Testis (tissue), 3 donors: Measurements from ENCODE around the gene FKBP8. TPM values are rescaled to one million over a fixed set of nuclear protein-coding genes. Genes with fewer than 3 reads are reported as not detected.

ENCODE experiments used
- DNase-seq: peaks from one replicate; pipeline ENCODE4 v3.0.0-alpha.2; 2019
- H3K27ac ChIP-seq, 2 donors: fragments of 200-600 bp; sonication (generic); one replicate each; pipeline ENCODE4 v1.5.1; 2019
- H3K27me3 ChIP-seq: fragments of 200-600 bp; sonication (generic); one replicate; pipeline ENCODE4 v1.5.1; 2019
- H3K36me3 ChIP-seq: fragments of 200-600 bp; sonication (generic); one replicate; pipeline ENCODE4 v1.5.1; 2017; ENCODE audit warnings: low read depth; ENCODE audit errors: missing control alignments
- H3K4me1 ChIP-seq: fragments of 200-600 bp; sonication (generic); one replicate; pipeline ENCODE4 v1.5.1; 2019
- H3K4me3 ChIP-seq, 2 donors: fragments of 200-600 bp; sonication (generic); one replicate each; pipeline ENCODE4 v1.5.1; 2017 to 2019
- H3K9me3 ChIP-seq: fragments of 200-600 bp; sonication (generic); one replicate; pipeline ENCODE4 v1.5.1; 2017
- CTCF ChIP-seq, 3 experiments: fragments of 450-650 bp in 2 of 3; fragments of 200-600 bp in 1 of 3; sonication (generic) in 1 of 3; IDR thresholded peaks; one replicate each; pipeline ENCODE4 v1.5.1; 2016 to 2019; ENCODE audit warnings: antibody characterized with exemption in 3 of 3, mild to moderate bottlenecking in 2 of 3, moderate library complexity in 1 of 3
- POLR2A ChIP-seq: fragments of 450-650 bp; IDR thresholded peaks from one replicate; pipeline ENCODE4 v1.6.1; 2017; ENCODE audit warnings: antibody characterized with exemption, mild to moderate bottlenecking, moderate library complexity
- WGBS, 2 donors: methylation state at CpG; one replicate each; pipeline ENCODE4 v1.1.5; 2018; 5-methylcytosine and 5-hydroxymethylcytosine counted together
- intact Hi-C: fragments of 100-400 bp; cut with DNase I; formaldehyde crosslinking; loops from one replicate; pipeline ENCODE4 v1.15.1; 2023; ENCODE audit warnings: low total_unique reads
- polyA plus RNA-seq: library from polyadenylated mRNA; stranded (reverse); fragments of 350-450 nt; fragmentation: Illumina TruSeq; extraction: RNeasy Lipid Tissue Mini Kit (QIAGEN cat#74804); gene quantifications from one replicate; pipeline ENCODE4 v1.2.3, GENCODE V29; 2014; ENCODE audit warnings: low read depth, low replicate concordance; ENCODE audit not compliant: insufficient read depth
- total RNA-seq, 2 donors: library from RNA; depleted of rRNA; stranded (reverse); fragments of >200 nt; gene quantifications; one replicate each; pipeline ENCODE4 v1.2.3, GENCODE V29; 2016

The FKBP8 gene
- total and polyA plus RNA-seq, 3 donors from 2014 or later: 571 to 614 (median 587) TPM

- DNase-seq: no peak
- peaks cover 62% of the 10 kb centered on the region for H3K4me1 ChIP-seq
- no peaks in the 10 kb centered on the region for H3K9me3 ChIP-seq
- no peaks in the 10 kb centered on the region for H3K36me3 ChIP-seq
- intact Hi-C loops: no loop called here
- no peak for TF ChIP-seq CTCF (IDR thresholded peaks at IDR 0.05)
- no peak for TF ChIP-seq POLR2A
- no peak overlapping the region for H3K27ac ChIP-seq
- H3K4me3 ChIP-seq: no peak overlapping the region
- H3K27me3 ChIP-seq: no peaks in the 10 kb centered on the region
- 89 to 94% methylated on average over 8 of the region's 8 CpGs for WGBS, 2 donors
These were observed 33.2 kb downstream of the FKBP8 start for GRCh38 chr19:18510216-18510615.

- H3K36me3 ChIP-seq: no peaks in the 10 kb centered on the region
- H3K9me3 ChIP-seq: no peaks in the 10 kb centered on the region
- no peak for DNase-seq
- H3K27me3 ChIP-seq: no peaks in the 10 kb centered on the region
- peaks cover 59% of the 10 kb centered on the region for H3K4me1 ChIP-seq
- intact Hi-C loops: no loop called here
- peak overlapping the region in 1 of 2 donors; percentile 65 for H3K27ac ChIP-seq
- no peak overlapping the region for H3K4me3 ChIP-seq
- WGBS, 2 donors: 93 to 97% methylated on average over 7 of the region's 7 CpGs
- TF ChIP-seq POLR2A (no peak), CTCF (IDR thresholded peaks at IDR 0.05) (no peak)
These were observed 34.8 kb downstream of the FKBP8 start for GRCh38 chr19:18508585-18508984.

- Histone ChIP-seq H3K4me1 (peaks cover 60% of the 10 kb centered on the region), H3K4me3 (no peak overlapping the region), H3K9me3 (no peaks in the 10 kb centered on the region), H3K27ac (peak overlapping the region; percentile 47 to 65), H3K27me3 (no peaks in the 10 kb centered on the region), H3K36me3 (no peaks in the 10 kb centered on the region)
- peak; percentile 70 for DNase-seq
- TF ChIP-seq CTCF (IDR thresholded peaks at IDR 0.05) (no peak), POLR2A (no peak)
- intact Hi-C loops: no loop called here
- WGBS, 2 donors: 50 to 52% methylated on average over 10 to 11 of the region's 11 CpGs
These were observed 35.5 kb downstream of the FKBP8 start for GRCh38 chr19:18507727-18508440.

- Histone ChIP-seq H3K4me3 (no peak overlapping the region), H3K27ac (peak overlapping the region; percentile 47 to 65), H3K9me3 (no peaks in the 10 kb centered on the region), H3K4me1 (peaks cover 63% of the 10 kb centered on the region), H3K36me3 (no peaks in the 10 kb centered on the region), H3K27me3 (no peaks in the 10 kb centered on the region)
- WGBS, 2 donors: 50 to 55% methylated on average over 2 to 9 of the region's 9 CpGs
- DNase-seq: no peak
- intact Hi-C loops: no loop called here
- no peak for TF ChIP-seq POLR2A
- TF ChIP-seq CTCF (IDR thresholded peaks at IDR 0.05): no peak
These were observed 36.2 kb downstream of the FKBP8 start for GRCh38 chr19:18507021-18507726.
